T-cell (primary cell): ENCODE results near the gene RABGAP1L. TPM values are rescaled to one million over a fixed set of nuclear protein-coding genes. Genes with fewer than 3 reads are reported as not detected.

ENCODE experiments used
- ATAC-seq, 4 experiments: fragments of 200-7000 bp in 3 of 4; fragments of 150-1000 bp in 1 of 4; cut with Tn5 transposase; replicated peaks in 1 of 4; 1 replicate in 3 of 4; 2 replicates in 1 of 4; pipeline ENCODE4 v1.10.0; 2021; ENCODE audit warnings: moderate library complexity in 3 of 4, mild to moderate bottlenecking in 2 of 4, moderate number of reproducible peaks in 1 of 4
- CTCF ChIA-PET, 2 donors: fragments of 300-600 bp; sonication (Branson Sonifier 250); formaldehyde crosslinking; loops; one replicate each; lab custom pipeline; 2022; ENCODE audit warnings: antibody characterized with exemption in 2 of 2; lab: Charles Lee
- POLR2A ChIA-PET, 2 donors: fragments of 300-600 bp; sonication (Branson Sonifier 250); formaldehyde crosslinking; loops; one replicate each; lab custom pipeline; 2022; ENCODE audit warnings: antibody characterized with exemption in 2 of 2; lab: Charles Lee
- DNase-seq, 35 experiments: peaks; one replicate each; pipeline versions ENCODE4 v3.0.0 to v3.0.0-alpha.2; 2013 to 2023
- H3K27ac ChIP-seq: one replicate; pipeline ENCODE4 v1.5.1; 2013; ENCODE audit warnings: low read length
- H3K27me3 ChIP-seq, 2 experiments: replicated peaks in 1 of 2; 1 replicate in 1 of 2; 2 replicates in 1 of 2; pipeline versions ENCODE4 v1.6.1 to v1.7.0; 2013; ENCODE audit warnings: low read length in 1 of 2, mixed read lengths in 1 of 2; ENCODE audit not compliant: control insufficient read depth in 2 of 2, insufficient read depth in 2 of 2; ENCODE audit errors: extremely low read depth in 1 of 2
- H3K36me3 ChIP-seq, 2 donors: 1 replicate in 1 of 2; 2 replicates in 1 of 2; pipeline versions ENCODE4 v1.6.1 to v1.7.0; 2013; ENCODE audit warnings: low read length in 1 of 2; ENCODE audit not compliant: control insufficient read depth in 2 of 2, insufficient read depth in 1 of 2; ENCODE audit errors: extremely low read depth in 1 of 2
- H3K4me1 ChIP-seq, 2 experiments: 1 replicate in 1 of 2; 2 replicates in 1 of 2; pipeline versions ENCODE4 v1.6.1 to v1.7.0; 2013; ENCODE audit warnings: low read length in 2 of 2, mixed read lengths in 1 of 2; ENCODE audit not compliant: insufficient read depth in 2 of 2, control insufficient read depth in 1 of 2; ENCODE audit errors: extremely low read depth in 1 of 2
- H3K4me3 ChIP-seq, 2 donors: 1 replicate in 1 of 2; 2 replicates in 1 of 2; pipeline versions ENCODE4 v1.5.1 to v1.7.0; 2013; ENCODE audit warnings: mild to moderate bottlenecking in 2 of 2, low read length in 1 of 2, moderate library complexity in 1 of 2; ENCODE audit not compliant: control insufficient read depth in 1 of 2; ENCODE audit errors: extremely low read depth in 1 of 2
- H3K9me3 ChIP-seq: 2 replicates; pipeline ENCODE4 v1.7.0; 2013
- H3K27ac Mint-ChIP-seq, 2 donors: one replicate each; pipeline ENCODE4 v1.8.0; 2020 to 2021; ENCODE audit warnings: mild to moderate bottlenecking in 2 of 2, mixed read lengths in 2 of 2
- H3K27me3 Mint-ChIP-seq, 2 donors: one replicate each; pipeline ENCODE4 v1.8.0; 2021 to 2022; ENCODE audit warnings: mixed read lengths in 2 of 2
- H3K36me3 Mint-ChIP-seq: one replicate; pipeline ENCODE4 v1.8.0; 2021; ENCODE audit warnings: mixed read lengths
- H3K4me1 Mint-ChIP-seq, 3 donors: one replicate each; pipeline ENCODE4 v1.8.0; 2020 to 2022; ENCODE audit warnings: mixed read lengths in 3 of 3, mild to moderate bottlenecking in 1 of 3
- H3K4me3 Mint-ChIP-seq, 3 donors: one replicate each; pipeline ENCODE4 v1.8.0; 2020 to 2022; ENCODE audit warnings: mild to moderate bottlenecking in 3 of 3, mixed read lengths in 3 of 3, moderate library complexity in 3 of 3
- H3K9me3 Mint-ChIP-seq, 3 donors: one replicate each; pipeline ENCODE4 v1.8.0; 2020 to 2022; ENCODE audit warnings: mixed read lengths in 3 of 3
- whole genome bisulfite sequencing: methylation state at CpG from one replicate; pipeline ENCODE4 v1.1.5; 2013; ENCODE audit warnings: missing lambda C conversion rate; ENCODE audit not compliant: insufficient coverage; 5-methylcytosine and 5-hydroxymethylcytosine counted together
- total RNA-seq, 35 experiments: library from RNA in 6 of 35; stranded (reverse) in 6 of 35; fragments of 120-200 nt in 1 of 35; gene quantifications; one replicate each; pipeline versions ENCODE4 v1.2.1 to v1.2.4 and lab custom pipeline; 2013 to 2026

RABGAP1L gene
- total RNA-seq, 5 donors from 2014 or later (not counting 1 experiment from before 2014, with no cell fraction given), result 75.0 to 108 (median 82.3) TPM

GRCh38 chr1:174949061-174949460, 789.7 kb downstream of the RABGAP1L start:
- CTCF ChIA-PET, result no interaction called here
- DNase-seq, result no peak
- no peak overlapping the region for H3K27ac Mint-ChIP-seq
- Histone ChIP-seq H3K27ac (no peak overlapping the region), H3K36me3 (no peaks in the 10 kb centered on the region), H3K4me1 (no peaks in the 10 kb centered on the region), H3K9me3 (no peaks in the 10 kb centered on the region), H3K4me3 (no peak overlapping the region), H3K27me3 (no peaks in the 10 kb centered on the region)
- no peak overlapping the region for H3K4me3 Mint-ChIP-seq
- whole genome bisulfite sequencing, result 100% methylated on average over 1 of the region's 1 CpG
- H3K4me1 Mint-ChIP-seq, result peaks cover 14 to 17% (median 16%) of the 10 kb centered on the region in 3 donors
- no peaks in the 10 kb centered on the region for H3K27me3 Mint-ChIP-seq
- H3K9me3 Mint-ChIP-seq, result no peaks in the 10 kb centered on the region
- ATAC-seq, result no peak
- H3K36me3 Mint-ChIP-seq, result peaks cover 3% of the 10 kb centered on the region
- POLR2A ChIA-PET, result no interaction called here

GRCh38 chr1:174949645-174950044, 790.3 kb downstream of the RABGAP1L start:
- Mint-ChIP-seq H3K4me3 (no peak overlapping the region), H3K27me3 (no peaks in the 10 kb centered on the region), H3K4me1 (peaks cover 19 to 23% (median 20%) of the 10 kb centered on the region in 3 donors), H3K9me3 (no peaks in the 10 kb centered on the region), H3K36me3 (peaks cover 3% of the 10 kb centered on the region), H3K27ac (no peak overlapping the region)
- POLR2A ChIA-PET, result no interaction called here
- no peaks in the 10 kb centered on the region for H3K9me3 ChIP-seq
- no peak overlapping the region for H3K4me3 ChIP-seq
- no peaks in the 10 kb centered on the region for H3K36me3 ChIP-seq
- CTCF ChIA-PET, result no interaction called here
- H3K4me1 ChIP-seq, result no peaks in the 10 kb centered on the region
- ATAC-seq (no peak), DNase-seq (no peak)
- H3K27ac ChIP-seq, result no peak overlapping the region
- no peaks in the 10 kb centered on the region for H3K27me3 ChIP-seq

GRCh38 chr1:174953285-174954072, 794.2 kb downstream of the RABGAP1L start:
- H3K27me3 Mint-ChIP-seq, result no peaks in the 10 kb centered on the region
- peak overlapping the region; percentile 0 to 13 for H3K27ac Mint-ChIP-seq
- Histone ChIP-seq H3K4me1 (peaks cover 2 to 4% of the 10 kb centered on the region in 2 experiments), H3K36me3 (peaks cover 0 to 2% of the 10 kb centered on the region in 2 donors), H3K9me3 (no peaks in the 10 kb centered on the region), H3K4me3 (no peak overlapping the region), H3K27me3 (no peaks in the 10 kb centered on the region), H3K27ac (no peak overlapping the region)
- ChIA-PET POLR2A (no interaction called here), CTCF (interaction anchor here (0.6 to 1.0 kb wide), 2 partner anchors 30 to 569 kb away, joined by 3 read pairs; no protein-coding TSS in a partner anchor)
- no peak for DNase-seq
- 96% methylated on average over 6 of the region's 11 CpGs for WGBS
- ATAC-seq, result no peak
- no peak overlapping the region for H3K4me3 Mint-ChIP-seq
- no peaks in the 10 kb centered on the region for H3K9me3 Mint-ChIP-seq
- H3K4me1 Mint-ChIP-seq, result peaks cover 40 to 49% (median 44%) of the 10 kb centered on the region in 3 donors
- peaks cover 12% of the 10 kb centered on the region for H3K36me3 Mint-ChIP-seq

- CTCF ChIA-PET, result interaction anchor here in 1 of 2 donors (1.0 kb wide), 1 partner anchor 29 kb away, joined by 3 read pairs; no protein-coding TSS in a partner anchor
Measured at GRCh38 chr1:174954073-174954460, 794.7 kb downstream of the RABGAP1L start.

GRCh38 chr1:174954671-174955669, 795.6 kb downstream of the RABGAP1L start:
- H3K27me3 Mint-ChIP-seq, result no peaks in the 10 kb centered on the region

More at GRCh38 chr1:174954073-174954460, 794.7 kb downstream of the RABGAP1L start:
- peaks cover 13% of the 10 kb centered on the region for H3K36me3 Mint-ChIP-seq
- POLR2A ChIA-PET, result no interaction called here
- H3K4me1 Mint-ChIP-seq, result peaks cover 43 to 52% (median 50%) of the 10 kb centered on the region in 3 donors
- ATAC-seq, result no peak
- H3K27ac ChIP-seq, result no peak overlapping the region
- H3K27me3 ChIP-seq, result no peaks in the 10 kb centered on the region
- H3K4me3 ChIP-seq, result no peak overlapping the region
- H3K9me3 ChIP-seq, result no peaks in the 10 kb centered on the region
- peaks cover 2 to 4% of the 10 kb centered on the region in 2 experiments for H3K4me1 ChIP-seq
- H3K36me3 ChIP-seq, result peaks cover 0 to 4% of the 10 kb centered on the region in 2 donors
- no peaks in the 10 kb centered on the region for H3K27me3 Mint-ChIP-seq
- no peaks in the 10 kb centered on the region for H3K9me3 Mint-ChIP-seq
- DNase-seq, result no peak
- H3K27ac Mint-ChIP-seq, result peak overlapping the region; percentile 45 to 57
- no peak overlapping the region for H3K4me3 Mint-ChIP-seq

GRCh38 chr1:174956086-174956485, 796.8 kb downstream of the RABGAP1L start:
- no CpG with 5 or more reads among the region's 3 CpGs for WGBS
- DNase-seq (no peak), ATAC-seq (no peak)
- no peaks in the 10 kb centered on the region for H3K9me3 Mint-ChIP-seq
- no peak overlapping the region for H3K4me3 Mint-ChIP-seq
- H3K27me3 ChIP-seq, result no peaks in the 10 kb centered on the region
- no peaks in the 10 kb centered on the region for H3K27me3 Mint-ChIP-seq
- CTCF ChIA-PET, result interaction anchor here in 1 of 2 donors (0.6 kb wide), 1 partner anchor 10 kb away, joined by 3 read pairs; no protein-coding TSS in a partner anchor
- H3K4me3 ChIP-seq, result no peak overlapping the region
- no peak overlapping the region for H3K27ac ChIP-seq
- no peak overlapping the region for H3K27ac Mint-ChIP-seq
- H3K4me1 Mint-ChIP-seq, result peaks cover 43 to 51% (median 47%) of the 10 kb centered on the region in 3 donors
- peaks cover 2 to 4% of the 10 kb centered on the region in 2 experiments for H3K4me1 ChIP-seq
- POLR2A ChIA-PET, result interaction anchor here in 1 of 2 donors (1.5 kb wide), 1 partner anchor 10 kb away, joined by 3 read pairs; no protein-coding TSS in a partner anchor
- H3K9me3 ChIP-seq, result no peaks in the 10 kb centered on the region
- H3K36me3 Mint-ChIP-seq, result peaks cover 13% of the 10 kb centered on the region
- H3K36me3 ChIP-seq, result peaks cover 0 to 4% of the 10 kb centered on the region in 2 donors

More at GRCh38 chr1:174954671-174955669, 795.6 kb downstream of the RABGAP1L start:
- WGBS, result no CpG with 5 or more reads among the region's 3 CpGs
- peaks cover 43 to 51% (median 50%) of the 10 kb centered on the region in 3 donors for H3K4me1 Mint-ChIP-seq
- peaks cover 0 to 4% of the 10 kb centered on the region in 2 donors for H3K36me3 ChIP-seq
- peaks cover 2 to 4% of the 10 kb centered on the region in 2 experiments for H3K4me1 ChIP-seq
- no peak overlapping the region for H3K4me3 ChIP-seq
- no peaks in the 10 kb centered on the region for H3K9me3 ChIP-seq
- ChIA-PET CTCF (no interaction called here), POLR2A (no interaction called here)
- H3K4me3 Mint-ChIP-seq, result no peak overlapping the region
- no peak for DNase-seq
- no peak overlapping the region for H3K27ac ChIP-seq
- no peaks in the 10 kb centered on the region for H3K27me3 ChIP-seq
- peak overlapping the region; percentile 45 to 57 for H3K27ac Mint-ChIP-seq
- no peaks in the 10 kb centered on the region for H3K9me3 Mint-ChIP-seq
- ATAC-seq, result no peak
- peaks cover 15% of the 10 kb centered on the region for H3K36me3 Mint-ChIP-seq
